Brain microvascular endothelial cell (primary cell): ENCODE data around the gene SLC25A21.
"Not testable (repeated sequence)": the region's sequence is repeated elsewhere in the genome, so short reads cannot be mapped to it uniquely, and the experiment has no call there.

Source experiments
- DNase-seq: peaks from one replicate; pipeline ENCODE4 v3.0.0-alpha.2; 2020
- H3K27ac ChIP-seq: fragments of 250-450 bp; sonication (Bioruptor Pico); 2 replicates; pipeline ENCODE4 v1.5.1; 2020; ENCODE audit warnings: mild to moderate bottlenecking, moderate library complexity
- H3K27me3 ChIP-seq: fragments of 250-450 bp; sonication (Bioruptor Pico); replicated peaks from 2 replicates; pipeline ENCODE4 v1.5.1; 2020; ENCODE audit warnings: mild to moderate bottlenecking
- H3K36me3 ChIP-seq: fragments of 250-450 bp; sonication (Bioruptor Pico); replicated peaks from 2 replicates; pipeline ENCODE4 v1.5.1; 2020; ENCODE audit warnings: mild to moderate bottlenecking
- H3K4me3 ChIP-seq: 2 replicates; pipeline ENCODE4 v1.5.1; 2011; ENCODE audit warnings: low read depth, mild to moderate bottlenecking, control low read depth, low read length, moderate library complexity
- in situ Hi-C: cut with HindIII; loops from 2 replicates; pipeline ENCODE4 v1.10.0; 2017; ENCODE audit warnings: low sequenced_read_pairs, low pct_ligation_motif_present
- TF ChIP-seq, protein P1 (sequence below): IDR thresholded peaks from 2 replicates; pipeline ENCODE4 v1.5.1; 2011; ENCODE audit warnings: low read depth, mild to moderate bottlenecking, moderate library complexity, low read length, control low read depth, inconsistent platforms; ENCODE audit errors: missing control alignments

SLC25A21 gene

GRCh38 chr14:37167151-37168047 lies 5.0 kb downstream of the SLC25A21 start:
- TF ChIP-seq, protein P1, sequence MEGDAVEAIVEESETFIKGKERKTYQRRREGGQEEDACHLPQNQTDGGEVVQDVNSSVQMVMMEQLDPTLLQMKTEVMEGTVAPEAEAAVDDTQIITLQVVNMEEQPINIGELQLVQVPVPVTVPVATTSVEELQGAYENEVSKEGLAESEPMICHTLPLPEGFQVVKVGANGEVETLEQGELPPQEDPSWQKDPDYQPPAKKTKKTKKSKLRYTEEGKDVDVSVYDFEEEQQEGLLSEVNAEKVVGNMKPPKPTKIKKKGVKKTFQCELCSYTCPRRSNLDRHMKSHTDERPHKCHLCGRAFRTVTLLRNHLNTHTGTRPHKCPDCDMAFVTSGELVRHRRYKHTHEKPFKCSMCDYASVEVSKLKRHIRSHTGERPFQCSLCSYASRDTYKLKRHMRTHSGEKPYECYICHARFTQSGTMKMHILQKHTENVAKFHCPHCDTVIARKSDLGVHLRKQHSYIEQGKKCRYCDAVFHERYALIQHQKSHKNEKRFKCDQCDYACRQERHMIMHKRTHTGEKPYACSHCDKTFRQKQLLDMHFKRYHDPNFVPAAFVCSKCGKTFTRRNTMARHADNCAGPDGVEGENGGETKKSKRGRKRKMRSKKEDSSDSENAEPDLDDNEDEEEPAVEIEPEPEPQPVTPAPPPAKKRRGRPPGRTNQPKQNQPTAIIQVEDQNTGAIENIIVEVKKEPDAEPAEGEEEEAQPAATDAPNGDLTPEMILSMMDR = no peak
- in situ Hi-C loops = no loop called here
- Histone ChIP-seq H3K27ac (no peak overlapping the region), H3K4me3 (no peak overlapping the region), H3K27me3 (no peaks in the 10 kb centered on the region), H3K36me3 (no peaks in the 10 kb centered on the region)
- no peak for DNase-seq

DNA sequence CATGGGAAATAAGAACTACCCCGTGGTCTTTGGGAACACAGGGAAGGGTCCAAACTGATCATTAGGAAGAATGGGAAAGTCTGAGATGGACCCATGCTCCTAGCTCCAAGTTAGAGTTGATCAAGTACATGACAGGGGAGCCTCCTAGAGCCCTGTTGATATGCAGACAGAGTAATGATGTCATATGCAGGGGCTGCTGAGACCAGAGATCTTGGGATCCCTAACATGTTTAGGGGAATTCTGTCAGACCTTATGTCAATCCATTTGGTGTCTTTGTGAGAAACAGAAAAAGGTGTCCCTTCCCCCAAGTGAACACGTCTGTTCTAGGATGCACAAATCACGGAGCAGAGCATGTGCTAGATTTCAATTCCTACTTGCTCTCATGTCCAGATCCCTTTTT lies 6.6 kb downstream of the SLC25A21 start:
- H3K4me3 ChIP-seq = no peak overlapping the region
- in situ Hi-C loops = no loop called here
- H3K27me3 ChIP-seq = no peaks in the 10 kb centered on the region
- H3K36me3 ChIP-seq = no peaks in the 10 kb centered on the region
- no peak overlapping the region for H3K27ac ChIP-seq
- TF ChIP-seq, protein P1 = no peak
- DNase-seq = no peak

- DNase-seq, H3K36me3 ChIP-seq, H3K27me3 ChIP-seq, in situ Hi-C loops, H3K4me3 ChIP-seq, H3K27ac ChIP-seq: not testable (repeated sequence)
These were observed 10.1 kb downstream of the SLC25A21 start for GRCh38 chr14:37162307-37162706.

- H3K27ac ChIP-seq = no peak overlapping the region
- no peaks in the 10 kb centered on the region for H3K27me3 ChIP-seq
- H3K36me3 ChIP-seq = no peaks in the 10 kb centered on the region
- H3K4me3 ChIP-seq = no peak overlapping the region
- in situ Hi-C loops = no loop called here
- TF ChIP-seq, protein P1 = no peak
- DNase-seq = no peak
These were observed 14.4 kb downstream of the SLC25A21 start for GRCh38 chr14:37157987-37158386.

DNA sequence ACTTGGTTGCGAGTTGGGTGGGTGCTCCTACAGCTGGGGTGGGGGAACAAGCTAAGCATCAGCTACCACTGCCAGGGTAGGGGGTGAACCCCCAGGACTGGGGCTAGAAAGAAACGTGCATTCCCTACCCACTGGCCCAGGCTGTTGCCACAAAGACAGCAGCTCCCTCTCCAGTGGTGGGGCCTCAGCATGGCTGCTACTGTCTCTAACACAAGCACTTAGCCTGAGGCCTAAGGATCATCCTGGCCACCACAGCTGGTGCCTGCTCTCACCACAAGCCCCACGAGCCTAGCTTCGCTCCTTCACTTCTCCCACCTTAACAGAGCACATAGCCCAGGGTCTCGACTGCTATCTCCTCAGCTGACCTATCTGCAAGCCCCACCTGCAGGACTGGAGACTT lies 18.9 kb downstream of the SLC25A21 start:
- H3K4me3 ChIP-seq = no peak overlapping the region
- no peak for DNase-seq
- no peaks in the 10 kb centered on the region for H3K27me3 ChIP-seq
- no peaks in the 10 kb centered on the region for H3K36me3 ChIP-seq
- in situ Hi-C loops = no loop called here
- TF ChIP-seq, protein P1 = no peak
- no peak overlapping the region for H3K27ac ChIP-seq

- in situ Hi-C loops = no loop called here
- H3K36me3 ChIP-seq = no peaks in the 10 kb centered on the region
- H3K27me3 ChIP-seq = no peaks in the 10 kb centered on the region
- TF ChIP-seq, protein P1 = no peak
- DNase-seq = no peak
- H3K27ac ChIP-seq = no peak overlapping the region
- no peak overlapping the region for H3K4me3 ChIP-seq
These were observed 19.4 kb downstream of the SLC25A21 start for GRCh38 chr14:37153005-37153404.
